Parathyroid adenoma (tissue), 2 donors: ENCODE measurements around the gene PPT1.

ENCODE experiments used
- H2AFZ ChIP-seq: fragments of 300-600 bp; sonication (generic); one replicate; pipeline ENCODE4 v1.7.0; 2017; ENCODE audit warnings: antibody characterized with exemption, mild to moderate bottlenecking
- H3K27ac ChIP-seq: fragments of 300-600 bp; sonication (generic); one replicate; pipeline ENCODE4 v1.7.0; 2017
- H3K27me3 ChIP-seq: fragments of 300-600 bp; sonication (generic); one replicate; pipeline ENCODE4 v1.7.0; 2017; ENCODE audit warnings: low read length; ENCODE audit not compliant: control insufficient read depth, insufficient read depth
- H3K36me3 ChIP-seq: fragments of 300-600 bp; sonication (generic); one replicate; pipeline ENCODE4 v1.7.0; 2017; ENCODE audit warnings: low read length; ENCODE audit not compliant: control insufficient read depth, insufficient read depth
- H3K4me1 ChIP-seq: fragments of 300-600 bp; sonication (generic); one replicate; pipeline ENCODE4 v1.7.0; 2017; ENCODE audit warnings: control low read depth
- H3K4me2 ChIP-seq: fragments of 300-600 bp; sonication (generic); one replicate; pipeline ENCODE4 v1.7.0; 2017; ENCODE audit warnings: low read length
- H3K4me3 ChIP-seq: fragments of 300-600 bp; sonication (generic); one replicate; pipeline ENCODE4 v1.7.0; 2017; ENCODE audit warnings: low read depth, low read length
- H3K79me2 ChIP-seq: fragments of 300-600 bp; sonication (generic); one replicate; pipeline ENCODE4 v1.7.0; 2017; ENCODE audit warnings: control low read depth
- H3K9ac ChIP-seq: fragments of 300-600 bp; sonication (generic); one replicate; pipeline ENCODE4 v1.7.0; 2017; ENCODE audit warnings: mild to moderate bottlenecking
- H3K9me3 ChIP-seq: fragments of 300-600 bp; sonication (generic); one replicate; pipeline ENCODE4 v1.7.0; 2017; ENCODE audit warnings: low read length; ENCODE audit not compliant: control insufficient read depth
- TF ChIP-seq, protein P1 (sequence below): fragments of 300-600 bp; sonication (generic); IDR thresholded peaks from one replicate; pipeline ENCODE4 v1.7.0; 2017; ENCODE audit warnings: antibody characterized with exemption, mild to moderate bottlenecking
- donor health status: primary hyperparathyroidism.

PPT1 gene

DNA sequence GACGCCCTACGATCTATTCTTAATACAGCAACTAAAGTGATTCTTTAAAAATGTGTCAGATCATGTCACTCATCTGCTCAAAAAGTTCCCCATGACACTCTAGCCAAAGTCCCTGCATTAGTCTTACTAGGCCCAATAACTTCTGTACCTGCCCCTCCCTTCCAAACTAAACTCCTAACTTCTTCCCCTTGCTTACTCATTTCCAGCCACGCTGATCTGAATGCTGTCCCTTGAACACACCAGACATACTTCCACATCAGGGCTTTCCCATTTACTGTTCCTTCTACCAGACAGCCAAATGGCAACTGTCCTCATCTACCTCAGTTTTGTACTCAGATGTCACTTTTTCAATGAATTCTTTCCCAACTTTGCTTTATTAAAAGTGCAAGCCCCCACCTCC is 1.2 kb downstream of the PPT1 start:
- Histone ChIP-seq H3K9me3 (no peaks in the 10 kb centered on the region), H3K9ac (no peak overlapping the region), H3K4me1 (no peaks in the 10 kb centered on the region), H3K4me2 (no peak overlapping the region), H3K27ac (no peak overlapping the region), H3K36me3 (no peaks in the 10 kb centered on the region), H3K4me3 (no peak overlapping the region), H3K27me3 (no peaks in the 10 kb centered on the region), H2AFZ (no peak overlapping the region), H3K79me2 (no peaks in the 10 kb centered on the region)
- TF ChIP-seq, protein P1, sequence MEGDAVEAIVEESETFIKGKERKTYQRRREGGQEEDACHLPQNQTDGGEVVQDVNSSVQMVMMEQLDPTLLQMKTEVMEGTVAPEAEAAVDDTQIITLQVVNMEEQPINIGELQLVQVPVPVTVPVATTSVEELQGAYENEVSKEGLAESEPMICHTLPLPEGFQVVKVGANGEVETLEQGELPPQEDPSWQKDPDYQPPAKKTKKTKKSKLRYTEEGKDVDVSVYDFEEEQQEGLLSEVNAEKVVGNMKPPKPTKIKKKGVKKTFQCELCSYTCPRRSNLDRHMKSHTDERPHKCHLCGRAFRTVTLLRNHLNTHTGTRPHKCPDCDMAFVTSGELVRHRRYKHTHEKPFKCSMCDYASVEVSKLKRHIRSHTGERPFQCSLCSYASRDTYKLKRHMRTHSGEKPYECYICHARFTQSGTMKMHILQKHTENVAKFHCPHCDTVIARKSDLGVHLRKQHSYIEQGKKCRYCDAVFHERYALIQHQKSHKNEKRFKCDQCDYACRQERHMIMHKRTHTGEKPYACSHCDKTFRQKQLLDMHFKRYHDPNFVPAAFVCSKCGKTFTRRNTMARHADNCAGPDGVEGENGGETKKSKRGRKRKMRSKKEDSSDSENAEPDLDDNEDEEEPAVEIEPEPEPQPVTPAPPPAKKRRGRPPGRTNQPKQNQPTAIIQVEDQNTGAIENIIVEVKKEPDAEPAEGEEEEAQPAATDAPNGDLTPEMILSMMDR: no peak

DNA sequence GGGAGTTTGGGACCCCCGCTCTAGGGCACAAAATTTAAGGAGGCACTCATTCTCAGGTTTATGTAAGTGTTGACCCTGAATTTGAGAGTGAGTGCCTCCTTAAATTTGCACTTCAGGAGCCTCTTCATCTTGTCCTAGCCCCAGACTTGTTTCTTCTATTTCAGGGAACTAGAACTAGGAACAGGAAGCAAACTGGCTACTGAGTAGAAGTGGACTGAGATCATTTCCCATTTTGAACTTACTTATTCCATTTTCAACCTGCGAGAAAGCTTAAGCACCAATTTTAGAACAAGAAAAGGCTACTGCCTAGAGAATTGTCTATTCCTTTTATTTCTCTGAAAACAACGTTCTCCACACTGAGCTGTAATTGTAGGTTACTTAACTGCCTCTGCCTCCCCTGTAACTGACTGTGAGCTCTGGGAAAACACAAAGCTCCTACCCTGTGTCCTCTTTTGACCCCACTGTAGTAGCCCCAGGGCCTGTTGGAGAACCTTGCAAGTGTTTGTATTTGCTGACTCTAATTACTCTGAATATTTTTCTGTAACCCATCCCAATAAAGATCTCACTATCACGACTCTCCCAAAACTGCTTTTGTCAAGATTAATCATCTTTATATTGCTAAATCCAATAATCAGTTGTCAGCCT is 2.5 kb downstream of the PPT1 start:
- TF ChIP-seq, protein P1: no peak
- no peak overlapping the region for H3K27ac ChIP-seq

DNA sequence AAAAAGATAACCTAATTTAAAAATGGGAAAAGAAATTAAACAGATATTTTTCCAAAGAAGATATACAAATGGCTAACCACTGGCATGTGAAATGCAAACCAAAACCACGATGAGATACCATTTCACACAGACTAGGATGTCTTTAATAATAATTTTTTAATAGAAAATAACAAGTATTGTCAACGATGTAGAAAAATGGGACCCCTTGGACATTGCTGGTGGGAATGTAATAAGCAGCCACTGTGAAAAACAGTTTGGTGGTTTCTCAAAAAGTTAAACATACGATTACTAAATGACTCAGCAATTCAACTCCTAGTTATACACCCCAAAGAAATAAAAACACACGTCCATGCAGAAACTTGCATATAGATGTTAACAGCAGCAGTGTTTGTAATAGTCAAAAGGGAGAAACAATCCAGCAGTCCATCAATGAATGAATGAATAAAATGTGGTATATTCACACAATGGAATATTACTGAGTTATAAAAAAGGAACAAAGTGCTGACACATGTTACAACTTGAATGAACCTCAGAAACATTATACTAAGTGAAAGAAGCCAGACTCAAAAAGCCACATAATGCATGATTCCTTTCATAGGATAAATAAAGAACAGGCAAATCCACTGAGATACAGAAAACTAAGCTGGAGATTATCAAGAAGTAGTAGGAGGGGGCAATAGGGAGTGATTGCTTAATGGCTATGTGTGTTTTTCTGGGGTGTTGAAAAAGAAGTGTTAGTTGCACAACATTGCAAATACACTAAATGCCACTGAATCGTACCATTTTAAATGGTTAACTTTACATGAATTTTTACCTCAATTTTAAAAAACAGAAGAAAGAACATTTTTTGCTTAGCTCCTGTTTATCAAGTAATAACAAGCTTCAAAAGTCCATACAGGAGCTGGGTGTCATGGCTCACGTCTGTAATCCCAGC is 4.1 kb downstream of the PPT1 start:
- Histone ChIP-seq H3K79me2 (no peaks in the 10 kb centered on the region), H3K9ac (no peak overlapping the region), H2AFZ (no peak overlapping the region), H3K27me3 (no peaks in the 10 kb centered on the region), H3K9me3 (no peaks in the 10 kb centered on the region), H3K4me3 (no peak overlapping the region), H3K4me1 (no peaks in the 10 kb centered on the region), H3K4me2 (no peak overlapping the region), H3K36me3 (no peaks in the 10 kb centered on the region), H3K27ac (no peak overlapping the region)
- TF ChIP-seq, protein P1: no peak

More for the DNA sequence above, 2.5 kb downstream of the PPT1 start:
- Histone ChIP-seq H3K9ac (no peak overlapping the region), H2AFZ (no peak overlapping the region), H3K4me2 (no peak overlapping the region), H3K9me3 (no peaks in the 10 kb centered on the region), H3K79me2 (no peaks in the 10 kb centered on the region), H3K36me3 (no peaks in the 10 kb centered on the region), H3K27me3 (no peaks in the 10 kb centered on the region), H3K4me1 (no peaks in the 10 kb centered on the region), H3K4me3 (no peak overlapping the region)

DNA sequence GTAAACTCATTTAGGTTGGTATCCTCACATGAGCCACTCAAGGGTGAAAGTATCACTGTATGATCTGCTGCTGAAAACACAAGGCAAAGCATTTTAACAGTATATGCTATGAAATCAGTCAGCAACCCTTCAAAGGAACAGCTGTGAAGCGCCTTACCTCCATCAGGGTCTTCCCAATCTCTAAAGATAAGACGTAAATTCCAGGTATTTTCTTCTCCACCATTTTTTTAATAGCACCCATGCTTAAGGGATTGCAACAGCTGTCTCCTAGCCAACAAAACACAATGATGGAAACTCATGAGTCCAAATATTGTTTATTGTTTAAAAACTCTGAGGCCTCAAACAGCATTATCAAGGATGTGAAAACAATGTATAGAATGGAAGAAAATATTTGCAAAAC is 4.8 kb downstream of the PPT1 start:
- Histone ChIP-seq H3K36me3 (no peaks in the 10 kb centered on the region), H2AFZ (no peak overlapping the region), H3K9ac (no peak overlapping the region), H3K9me3 (no peaks in the 10 kb centered on the region), H3K4me1 (no peaks in the 10 kb centered on the region), H3K4me3 (no peak overlapping the region), H3K27ac (no peak overlapping the region), H3K4me2 (no peak overlapping the region), H3K79me2 (no peaks in the 10 kb centered on the region), H3K27me3 (no peaks in the 10 kb centered on the region)
- TF ChIP-seq, protein P1: no peak
